Prostate gland (tissue), 2 donors: ENCODE results near the gene CALML6. TPM values are rescaled to one million over a fixed set of nuclear protein-coding genes. Genes with fewer than 3 reads are reported as not detected.
A peak's percentile ranks its signal among the peaks of the same experiment; 100 is the strongest.

Experiments
- DNase-seq: peaks from one replicate; pipeline ENCODE4 v3.0.0-alpha.2; 2019; ENCODE audit warnings: low spot score
- H3K27ac ChIP-seq, 2 donors: fragments of 200-600 bp; sonication (generic); 2 replicates each; pipeline ENCODE4 v1.5.1; 2017 to 2019
- H3K27me3 ChIP-seq: fragments of 200-600 bp; sonication (generic); replicated peaks from 2 replicates; pipeline ENCODE4 v1.5.1; 2019; ENCODE audit not compliant: insufficient read depth
- H3K36me3 ChIP-seq, 2 donors: fragments of 200-600 bp; sonication (generic); 1 replicate in 1 of 2; 2 replicates in 1 of 2; pipeline versions ENCODE4 v1.5.1 to v1.8.1; 2017 to 2019
- H3K4me1 ChIP-seq: fragments of 200-600 bp; sonication (generic); replicated peaks from 2 replicates; pipeline ENCODE4 v1.5.1; 2019
- H3K4me3 ChIP-seq, 2 donors: fragments of 200-600 bp; sonication (generic); 2 replicates each; pipeline ENCODE4 v1.5.1; 2017 to 2019
- H3K9me3 ChIP-seq: fragments of 200-600 bp; sonication (generic); 2 replicates; pipeline ENCODE4 v1.5.1; 2017
- POLR2A ChIP-seq: fragments of 450-650 bp; IDR thresholded peaks from one replicate; pipeline ENCODE4 v1.6.1; 2016; ENCODE audit warnings: antibody characterized with exemption, mild to moderate bottlenecking
- POLR2AphosphoS5 ChIP-seq: sonication (generic); formaldehyde crosslinking; IDR thresholded peaks from one replicate; pipeline ENCODE4 v1.6.1; 2017; ENCODE audit warnings: antibody characterized with exemption
- WGBS: methylation state at CpG from one replicate; pipeline ENCODE4 v1.1.5; 2018; 5-methylcytosine and 5-hydroxymethylcytosine counted together
- intact Hi-C: fragments of 100-400 bp; cut with DNase I; formaldehyde crosslinking; loops from one replicate; pipeline ENCODE4 v1.14.2; 2022
- total RNA-seq, 2 donors: library from RNA; depleted of rRNA; stranded (reverse); fragments of >200 nt; gene quantifications; one replicate each; pipeline ENCODE4 v1.1.0, GENCODE V29; 2016
- TF ChIP-seq, protein P1 (sequence below), 4 experiments: fragments of 200-600 bp in 2 of 4; fragments of 450-650 bp in 2 of 4; sonication (generic) in 2 of 4; IDR thresholded peaks; 1 replicate in 3 of 4; 2 replicates in 1 of 4; pipeline ENCODE4 v1.5.1; 2016 to 2019; ENCODE audit warnings: antibody characterized with exemption in 4 of 4, mild to moderate bottlenecking in 2 of 4, moderate library complexity in 2 of 4

Gene CALML6
- total RNA-seq, 2 donors from 2014 or later = 0.18 to 0.28 TPM

DNA sequence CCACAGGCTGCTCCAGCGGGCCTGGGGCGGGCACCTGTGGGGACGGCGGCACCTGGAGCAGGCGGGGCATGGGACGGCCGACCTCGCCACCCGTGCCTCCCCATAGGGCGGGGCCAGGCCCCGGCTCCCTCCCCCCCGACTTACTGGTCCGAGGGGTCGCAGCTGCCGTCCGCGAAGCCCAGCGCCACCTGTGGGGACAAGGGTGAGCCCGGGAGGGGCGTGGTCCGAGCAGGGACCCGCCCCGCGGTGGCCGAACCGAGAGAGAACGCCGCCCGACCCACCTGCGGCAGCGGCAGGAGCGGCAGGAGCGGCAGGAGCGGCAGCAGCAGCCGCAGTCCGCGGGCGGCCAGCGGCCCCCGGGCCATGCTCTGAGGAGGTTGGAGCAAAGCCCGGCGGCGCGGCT, 3.8 kb downstream of the CALML6 start, which contains the start of gene TMEM52:
Gene TMEM52, minus strand, starts transcription at position 379 of the 403 bp plus-strand sequence. Its CDS starts 14 bp downstream, at position 365.
- Histone ChIP-seq H3K9me3 (no peaks in the 10 kb centered on the region), H3K36me3 (no peaks in the 10 kb centered on the region), H3K27ac (peak within 1 kb of the TSS; percentile 41 to 72), H3K4me3 (peak within 1 kb of the TSS; percentile 39 to 46), H3K4me1 (no peaks in the 10 kb centered on the region), H3K27me3 (no peaks in the 10 kb centered on the region)
- no peak for DNase-seq
- TF ChIP-seq POLR2A (peak; percentile 59), POLR2AphosphoS5 (no peak)
- TF ChIP-seq, protein P1, sequence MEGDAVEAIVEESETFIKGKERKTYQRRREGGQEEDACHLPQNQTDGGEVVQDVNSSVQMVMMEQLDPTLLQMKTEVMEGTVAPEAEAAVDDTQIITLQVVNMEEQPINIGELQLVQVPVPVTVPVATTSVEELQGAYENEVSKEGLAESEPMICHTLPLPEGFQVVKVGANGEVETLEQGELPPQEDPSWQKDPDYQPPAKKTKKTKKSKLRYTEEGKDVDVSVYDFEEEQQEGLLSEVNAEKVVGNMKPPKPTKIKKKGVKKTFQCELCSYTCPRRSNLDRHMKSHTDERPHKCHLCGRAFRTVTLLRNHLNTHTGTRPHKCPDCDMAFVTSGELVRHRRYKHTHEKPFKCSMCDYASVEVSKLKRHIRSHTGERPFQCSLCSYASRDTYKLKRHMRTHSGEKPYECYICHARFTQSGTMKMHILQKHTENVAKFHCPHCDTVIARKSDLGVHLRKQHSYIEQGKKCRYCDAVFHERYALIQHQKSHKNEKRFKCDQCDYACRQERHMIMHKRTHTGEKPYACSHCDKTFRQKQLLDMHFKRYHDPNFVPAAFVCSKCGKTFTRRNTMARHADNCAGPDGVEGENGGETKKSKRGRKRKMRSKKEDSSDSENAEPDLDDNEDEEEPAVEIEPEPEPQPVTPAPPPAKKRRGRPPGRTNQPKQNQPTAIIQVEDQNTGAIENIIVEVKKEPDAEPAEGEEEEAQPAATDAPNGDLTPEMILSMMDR (IDR thresholded peaks at IDR 0.05) = peak in 1 of 4 experiments; percentile 38
- WGBS = under 1% methylated on average over 24 of the region's 44 CpGs
- intact Hi-C loops = no loop called here

DNA sequence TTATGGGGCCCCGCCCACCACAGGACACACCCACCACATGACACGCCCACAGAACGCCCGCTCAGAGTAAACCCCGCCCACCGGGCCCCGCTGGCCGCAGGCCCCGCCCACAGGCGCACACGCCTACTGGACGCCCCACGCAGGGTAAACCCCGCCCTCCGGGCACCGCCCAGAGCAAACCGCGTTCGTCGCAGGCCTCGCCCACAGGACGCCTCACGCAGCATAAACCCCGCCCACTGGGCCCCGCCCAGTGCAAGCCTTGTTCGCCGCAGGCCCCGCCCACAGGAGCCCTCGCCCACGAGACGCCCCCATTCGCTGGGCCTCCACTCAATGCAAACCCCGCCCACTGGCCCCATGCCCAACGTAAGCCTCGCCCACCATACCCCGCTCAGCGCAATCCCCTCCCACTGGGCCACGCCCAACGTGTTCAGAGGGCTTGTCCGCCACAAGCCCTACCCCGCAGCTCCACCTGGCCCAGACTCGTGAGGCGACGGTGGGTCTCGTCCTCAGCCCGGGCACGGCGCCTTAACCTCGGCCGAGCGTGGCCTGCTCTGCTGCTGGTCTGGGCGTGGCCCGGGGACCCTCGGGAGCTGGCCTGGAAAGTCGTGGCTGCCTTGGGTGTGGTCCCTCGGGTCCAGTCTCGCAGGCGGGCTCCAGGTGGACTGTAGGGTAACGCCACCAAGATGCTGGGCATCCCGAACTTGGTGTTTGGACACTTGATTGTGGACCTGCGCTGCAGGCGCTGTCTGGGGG, 4.4 kb downstream of the CALML6 start:
- intact Hi-C loops = no loop called here

DNA sequence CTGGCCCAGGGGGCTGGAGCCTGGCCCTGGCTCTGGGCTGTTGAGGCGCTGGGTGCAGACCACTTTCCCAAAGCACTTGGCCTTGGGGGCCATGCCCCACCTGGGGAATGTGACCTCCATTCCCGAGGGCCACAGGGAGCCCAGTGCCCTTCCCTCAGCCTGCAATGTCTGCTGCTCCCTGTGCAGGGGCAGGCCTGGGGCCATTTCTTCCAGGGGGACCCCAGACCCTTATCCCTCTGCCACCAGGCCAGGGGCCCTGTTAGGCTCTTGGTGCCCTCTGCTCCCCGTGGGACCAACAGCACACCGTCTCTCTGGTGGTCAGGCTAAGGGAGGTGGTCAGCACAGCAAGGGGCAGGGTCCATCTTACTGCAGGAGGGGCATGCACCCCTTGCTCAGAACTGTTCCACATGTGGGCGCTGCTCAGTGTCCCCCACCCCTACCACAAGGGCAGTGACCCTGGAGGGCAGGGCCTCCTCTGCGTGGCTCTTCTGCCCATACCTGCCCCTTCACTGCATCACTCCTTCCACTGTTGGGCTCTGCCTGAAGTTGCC, 5.1 kb downstream of the CALML6 start:
- WGBS = 93% methylated on average over 6 of the region's 6 CpGs
- Histone ChIP-seq H3K4me1 (no peaks in the 10 kb centered on the region), H3K27me3 (no peaks in the 10 kb centered on the region), H3K36me3 (no peaks in the 10 kb centered on the region), H3K27ac (peak overlapping the region; percentile 41 to 72), H3K9me3 (no peaks in the 10 kb centered on the region), H3K4me3 (no peak overlapping the region)
- intact Hi-C loops = no loop called here
- DNase-seq = no peak
- TF ChIP-seq, protein P1 (IDR thresholded peaks at IDR 0.05) = no peak
- no peak for TF ChIP-seq POLR2AphosphoS5

More for the DNA sequence above, 4.4 kb downstream of the CALML6 start:
- Histone ChIP-seq H3K4me3 (peak overlapping the region; percentile 39 to 46), H3K9me3 (no peaks in the 10 kb centered on the region), H3K4me1 (no peaks in the 10 kb centered on the region), H3K27ac (peak overlapping the region; percentile 41 to 72), H3K27me3 (no peaks in the 10 kb centered on the region), H3K36me3 (no peaks in the 10 kb centered on the region)
- TF ChIP-seq POLR2A = no peak
- TF ChIP-seq, protein P1 (IDR thresholded peaks at IDR 0.05) = peak in 1 of 4 experiments; percentile 2
- TF ChIP-seq POLR2AphosphoS5 = peak; percentile 86
- WGBS = 8% methylated on average over 54 of the region's 62 CpGs
- DNase-seq = peak; percentile 99

DNA sequence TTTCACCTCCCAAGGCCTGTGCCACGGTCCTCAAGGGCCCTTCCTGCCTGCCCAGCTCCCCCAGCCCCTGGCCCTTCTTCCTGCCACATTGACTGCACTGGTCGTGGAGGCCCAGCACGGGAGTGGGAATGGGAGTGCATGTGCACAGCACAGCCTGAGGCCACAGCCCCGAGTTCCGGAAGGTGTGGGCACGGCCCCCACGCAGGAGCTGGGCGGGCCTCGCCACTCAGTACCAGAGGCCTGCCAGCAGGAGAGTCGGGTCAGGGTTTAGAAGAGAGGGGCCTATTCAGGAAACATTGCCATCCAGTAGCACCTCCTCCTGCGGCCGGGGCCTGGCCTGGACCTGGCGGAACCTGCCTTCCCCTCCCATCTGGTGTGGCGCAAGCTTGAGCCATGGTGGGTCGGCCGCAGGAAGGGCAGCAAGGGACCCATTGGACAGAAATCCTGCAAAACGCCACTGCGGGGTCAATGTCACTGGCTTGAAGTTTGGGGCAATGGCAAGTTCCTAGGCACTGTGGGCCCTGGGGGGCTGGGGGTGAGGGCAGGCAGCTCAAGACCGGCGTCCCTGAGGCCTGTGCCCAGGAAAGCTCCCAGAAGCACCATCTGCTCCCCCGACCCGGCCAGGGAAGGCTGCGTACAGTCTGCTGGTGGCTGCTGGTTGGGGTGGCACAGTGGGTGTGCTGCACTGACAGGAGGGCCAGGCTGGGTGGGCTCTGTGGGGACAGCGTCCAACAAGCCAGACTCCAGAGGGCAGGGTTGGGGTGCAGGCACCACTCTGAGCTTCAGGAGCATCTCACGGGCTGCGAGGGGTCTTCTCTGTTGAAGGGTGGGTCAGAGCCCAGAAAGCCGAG, 5.8 kb downstream of the CALML6 start:
- WGBS = 89% methylated on average over 27 of the region's 27 CpGs
- TF ChIP-seq POLR2A (no peak), POLR2AphosphoS5 (no peak)
- TF ChIP-seq, protein P1 (IDR thresholded peaks at IDR 0.05) = no peak
- Histone ChIP-seq H3K4me3 (no peak overlapping the region), H3K27ac (no peak overlapping the region), H3K36me3 (no peaks in the 10 kb centered on the region), H3K27me3 (no peaks in the 10 kb centered on the region), H3K4me1 (no peaks in the 10 kb centered on the region), H3K9me3 (no peaks in the 10 kb centered on the region)
- DNase-seq = no peak
- intact Hi-C loops = no loop called here
